ENCODE measurements around the gene TANC2. TPM values are rescaled to one million over a fixed set of nuclear protein-coding genes. Genes with fewer than 3 reads are reported as not detected.

TANC2 gene
- total and polyA plus RNA-seq, 12 donors, result 1.5 to 50.7 (median 13.3) TPM

DNA sequence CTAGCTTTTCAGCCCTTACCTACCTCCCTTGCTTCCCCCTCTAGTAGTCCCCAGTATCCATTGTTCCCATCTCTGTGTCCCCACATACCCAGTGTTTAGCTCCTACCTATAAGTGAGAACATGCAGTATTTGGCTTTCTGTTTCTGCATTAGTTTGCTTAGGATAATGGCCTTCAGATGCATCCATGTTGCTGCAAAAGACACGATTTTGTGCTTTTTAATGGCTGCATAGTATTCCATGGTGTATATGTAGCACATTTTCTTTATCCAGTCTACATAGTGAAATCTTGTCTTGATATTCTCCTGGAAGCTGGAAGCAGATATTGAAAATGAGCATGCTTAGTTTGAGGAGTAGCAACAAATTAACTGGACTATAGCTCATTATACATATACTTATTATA, 45.7 kb upstream of the TANC2 start:
- Histone ChIP-seq H3K27ac (no peak overlapping the region), H3K36me3 (replicated peaks in 1 of 2) (no peaks in the 10 kb centered on the region), H3K9me3 (replicated peaks in 1 of 3) (no peaks in the 10 kb centered on the region), H3K27me3 (no peaks in the 10 kb centered on the region), H3K4me1 (replicated peaks in 1 of 2) (no peaks in the 10 kb centered on the region), H3K4me3 (no peak overlapping the region)
- TF ChIP-seq, protein P1, sequence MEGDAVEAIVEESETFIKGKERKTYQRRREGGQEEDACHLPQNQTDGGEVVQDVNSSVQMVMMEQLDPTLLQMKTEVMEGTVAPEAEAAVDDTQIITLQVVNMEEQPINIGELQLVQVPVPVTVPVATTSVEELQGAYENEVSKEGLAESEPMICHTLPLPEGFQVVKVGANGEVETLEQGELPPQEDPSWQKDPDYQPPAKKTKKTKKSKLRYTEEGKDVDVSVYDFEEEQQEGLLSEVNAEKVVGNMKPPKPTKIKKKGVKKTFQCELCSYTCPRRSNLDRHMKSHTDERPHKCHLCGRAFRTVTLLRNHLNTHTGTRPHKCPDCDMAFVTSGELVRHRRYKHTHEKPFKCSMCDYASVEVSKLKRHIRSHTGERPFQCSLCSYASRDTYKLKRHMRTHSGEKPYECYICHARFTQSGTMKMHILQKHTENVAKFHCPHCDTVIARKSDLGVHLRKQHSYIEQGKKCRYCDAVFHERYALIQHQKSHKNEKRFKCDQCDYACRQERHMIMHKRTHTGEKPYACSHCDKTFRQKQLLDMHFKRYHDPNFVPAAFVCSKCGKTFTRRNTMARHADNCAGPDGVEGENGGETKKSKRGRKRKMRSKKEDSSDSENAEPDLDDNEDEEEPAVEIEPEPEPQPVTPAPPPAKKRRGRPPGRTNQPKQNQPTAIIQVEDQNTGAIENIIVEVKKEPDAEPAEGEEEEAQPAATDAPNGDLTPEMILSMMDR (IDR thresholded peaks at IDR 0.05), result no peak
- no peak for TF ChIP-seq POLR2A (IDR thresholded peaks at IDR 0.05)
- intact Hi-C loops (cut with DNase I), result no loop called here
- no peak for DNase-seq
- 66 to 94% (median 84%) methylated on average over 1 of the region's 1 CpG for WGBS, 4 donors

DNA sequence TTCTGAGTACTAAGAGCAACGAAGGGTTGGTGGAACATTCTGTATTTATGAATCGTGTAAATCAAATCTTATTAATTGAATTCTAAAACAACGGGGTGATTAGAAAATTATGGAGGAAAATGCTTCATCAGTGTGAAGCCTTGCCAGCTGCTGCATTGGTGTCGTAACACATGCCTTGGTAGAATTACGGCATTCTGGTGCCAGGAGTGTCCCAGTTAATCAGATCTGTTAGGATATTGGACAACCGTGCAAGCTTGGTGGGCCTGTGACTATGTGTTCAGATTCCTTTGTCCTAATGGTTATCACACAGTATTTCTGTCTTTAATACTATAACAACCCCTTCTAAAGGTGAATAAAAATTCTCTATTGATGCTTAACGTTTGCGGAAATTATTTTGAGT, 44.2 kb upstream of the TANC2 start:
- intact Hi-C loops (cut with DNase I), result no loop called here
- TF ChIP-seq, protein P1 (IDR thresholded peaks at IDR 0.05), result no peak
- TF ChIP-seq POLR2A (IDR thresholded peaks at IDR 0.05), result no peak
- Histone ChIP-seq H3K9me3 (replicated peaks in 1 of 3) (no peaks in the 10 kb centered on the region), H3K4me1 (replicated peaks in 1 of 2) (no peaks in the 10 kb centered on the region), H3K36me3 (replicated peaks in 1 of 2) (no peaks in the 10 kb centered on the region), H3K27me3 (no peaks in the 10 kb centered on the region), H3K27ac (no peak overlapping the region), H3K4me3 (no peak overlapping the region)
- DNase-seq, result no peak
- WGBS, 4 donors, result 83 to 90% (median 86%) methylated on average over 8 of the region's 8 CpGs

DNA sequence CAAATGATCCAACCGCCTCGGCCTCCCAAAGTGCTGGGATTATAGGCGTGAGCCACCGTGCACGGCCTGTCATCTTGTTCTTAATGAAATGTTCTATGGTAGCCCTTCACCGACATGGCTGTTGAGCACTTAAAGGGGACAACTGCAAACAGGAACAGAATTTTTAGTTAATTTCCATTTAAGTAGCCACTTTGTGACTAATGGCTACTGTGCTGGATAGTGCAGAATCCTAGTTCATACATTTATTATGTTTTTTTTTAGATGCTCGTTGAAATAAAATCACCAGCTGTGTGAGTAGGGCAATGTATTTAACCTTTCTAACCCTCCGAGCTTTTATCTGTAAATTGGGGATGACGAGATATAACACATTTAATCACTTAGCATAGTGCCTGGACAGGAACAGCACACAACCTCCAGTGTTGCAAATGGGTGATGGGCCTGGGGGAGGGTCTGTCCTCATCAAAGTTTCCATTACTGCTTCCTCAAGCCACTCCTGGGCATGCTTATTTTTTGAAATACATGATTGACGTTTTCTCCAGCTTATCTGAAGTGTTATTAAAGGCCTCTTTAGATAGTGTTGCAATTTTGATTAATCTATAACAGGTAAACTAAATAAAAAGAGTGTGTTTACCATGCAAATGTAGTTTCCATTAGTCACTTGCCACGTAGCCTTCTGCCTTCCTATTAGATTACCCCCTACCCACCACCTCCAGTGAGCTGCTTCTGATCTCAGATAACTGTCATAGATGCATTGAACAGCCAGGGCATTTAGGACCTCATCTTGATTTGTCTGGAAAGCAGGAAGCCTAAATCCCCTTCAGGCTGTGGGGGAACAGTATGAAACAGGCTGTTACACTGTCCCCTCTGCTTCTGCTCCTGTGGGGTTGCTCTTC, 42.5 kb upstream of the TANC2 start:
- Histone ChIP-seq H3K36me3 (replicated peaks in 1 of 2) (no peaks in the 10 kb centered on the region), H3K9me3 (replicated peaks in 1 of 3) (no peaks in the 10 kb centered on the region), H3K27me3 (no peaks in the 10 kb centered on the region), H3K4me3 (no peak overlapping the region), H3K4me1 (replicated peaks in 1 of 2) (no peaks in the 10 kb centered on the region), H3K27ac (no peak overlapping the region)
- intact Hi-C loops (cut with DNase I), result no loop called here
- TF ChIP-seq, protein P1 (IDR thresholded peaks at IDR 0.05), result no peak
- no peak for TF ChIP-seq POLR2A (IDR thresholded peaks at IDR 0.05)
- 78 to 86% (median 83%) methylated on average over 11 of the region's 11 CpGs for WGBS, 4 donors
- no peak for DNase-seq

DNA sequence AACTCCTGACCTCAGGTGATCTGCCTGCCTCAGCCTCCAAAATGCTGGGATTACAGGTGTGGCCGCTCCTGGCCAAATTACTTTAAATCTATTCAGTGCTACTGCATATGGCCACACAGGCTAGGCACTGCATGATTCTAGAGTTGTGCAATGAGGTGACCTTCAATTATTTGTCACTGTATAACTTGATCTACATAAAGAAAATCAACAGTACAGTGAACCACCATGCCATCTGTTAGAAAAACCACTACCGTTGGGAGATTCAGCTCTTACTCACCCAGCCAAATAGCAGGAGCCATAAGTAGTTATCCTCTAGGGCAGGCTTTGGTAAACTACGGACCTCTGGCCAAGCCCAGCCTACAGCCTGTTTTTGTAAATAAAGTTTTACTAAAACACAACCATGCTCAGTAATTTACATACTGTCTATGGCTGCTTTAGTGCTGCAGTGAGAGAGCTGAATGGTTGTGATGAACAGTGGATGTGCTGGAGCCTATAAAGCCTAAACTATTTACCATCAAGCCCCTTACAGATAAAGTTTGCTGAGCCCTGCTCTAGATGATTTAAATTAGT, 40.7 kb upstream of the TANC2 start:
- no peaks in the 10 kb centered on the region for H3K36me3 ChIP-seq (replicated peaks in 1 of 2)
- no peaks in the 10 kb centered on the region for H3K4me1 ChIP-seq (replicated peaks in 1 of 2)
- DNase-seq, result no peak
- 89 to 92% (median 91%) methylated on average over 3 of the region's 3 CpGs for WGBS, 4 donors
- intact Hi-C loops (cut with DNase I), result no loop called here
- H3K9me3 ChIP-seq (replicated peaks in 1 of 3), result no peaks in the 10 kb centered on the region
- H3K4me3 ChIP-seq, result no peak overlapping the region
- H3K27me3 ChIP-seq, result no peaks in the 10 kb centered on the region
- TF ChIP-seq, protein P1 (IDR thresholded peaks at IDR 0.05), result no peak
- no peak for TF ChIP-seq POLR2A (IDR thresholded peaks at IDR 0.05)
- no peak overlapping the region for H3K27ac ChIP-seq

Measured in adrenal gland (tissue), 12 donors.